AG09319 (cell line): ENCODE measurements around the gene GPNMB.

Experiments
- DNase-seq: peaks from one replicate; pipeline ENCODE4 v3.0.0-alpha.2; 2010; ENCODE audit warnings: low read depth; ENCODE audit errors: extremely low read depth
- CTCF ChIP-seq: IDR thresholded peaks from 2 replicates; pipeline ENCODE4 v1.5.1; 2011; ENCODE audit warnings: low read depth, mild to moderate bottlenecking, inconsistent platforms, low read length, moderate library complexity

Gene GPNMB

GRCh38 chr7:23208316-23208715 lies 38.3 kb upstream of the GPNMB start:
- DNase-seq = no peak
- TF ChIP-seq CTCF = no peak

DNA sequence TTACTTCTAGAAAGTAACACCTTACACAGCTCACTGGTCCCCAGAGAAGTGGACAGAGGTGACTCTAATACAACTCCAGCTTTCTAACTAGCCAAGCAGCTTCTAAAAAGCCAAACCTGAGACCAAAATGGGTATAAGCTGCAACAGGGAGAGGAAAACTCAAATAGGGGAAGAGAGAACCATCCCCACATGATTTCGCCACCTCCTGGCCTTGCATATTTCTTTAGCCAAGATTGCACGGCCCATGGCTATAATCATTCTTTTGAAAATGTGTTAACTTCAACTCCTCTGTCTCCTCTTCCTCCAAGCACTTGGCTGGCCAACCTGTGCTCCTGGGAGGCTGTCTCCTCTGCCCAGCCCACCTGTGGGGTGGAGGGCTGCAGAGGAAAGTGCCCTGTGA lies 36.1 kb upstream of the GPNMB start:
- no peak for TF ChIP-seq CTCF
- DNase-seq = no peak

GRCh38 chr7:23211589-23211988 lies 35.0 kb upstream of the GPNMB start:
- TF ChIP-seq CTCF = no peak
- no peak for DNase-seq

- TF ChIP-seq CTCF = no peak
- no peak for DNase-seq
Measured at GRCh38 chr7:23212395-23212794, 34.2 kb upstream of the GPNMB start.

DNA sequence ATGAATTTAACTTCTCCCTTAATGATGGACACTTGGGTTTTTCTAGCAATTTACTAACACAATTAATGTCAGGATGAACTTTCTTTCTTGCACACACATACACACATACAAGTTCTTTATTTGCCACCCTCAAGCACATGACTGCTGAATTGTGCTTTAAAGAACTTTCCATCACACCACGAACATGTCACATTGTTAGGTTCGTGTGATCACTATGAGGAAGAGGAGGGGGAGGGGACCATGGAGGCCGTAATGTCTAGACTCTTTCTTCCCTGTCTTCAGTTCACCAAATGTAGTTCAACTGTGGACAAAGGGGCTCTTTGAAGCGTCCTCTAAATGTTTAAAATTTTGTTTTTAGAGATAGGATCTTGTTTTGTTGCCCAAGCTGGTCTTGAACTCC lies 33.7 kb upstream of the GPNMB start:
- no peak for DNase-seq

GRCh38 chr7:23213755-23214154 lies 32.8 kb upstream of the GPNMB start:
- DNase-seq = no peak
- no peak for TF ChIP-seq CTCF

More for the DNA sequence above, 33.7 kb upstream of the GPNMB start:
- no peak for TF ChIP-seq CTCF

DNA sequence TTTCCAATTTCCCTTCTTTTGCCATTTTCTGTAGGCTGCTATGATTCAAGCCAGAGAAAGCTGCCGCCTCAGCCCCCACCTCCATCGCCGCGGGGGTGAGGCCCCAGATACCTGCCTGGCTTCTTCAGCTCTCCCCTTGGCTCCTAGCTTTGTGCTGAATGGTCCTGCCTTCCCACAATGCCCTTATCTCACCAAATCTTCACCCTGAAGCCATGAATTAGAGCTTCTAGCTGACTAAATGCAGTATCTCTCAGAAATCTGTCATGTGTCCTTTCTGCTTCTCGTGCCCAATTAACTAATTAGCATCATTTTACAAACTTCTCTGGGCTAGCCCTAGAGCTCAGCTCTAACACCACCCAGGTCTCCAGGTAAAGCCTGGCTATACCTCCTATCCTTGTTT lies 32.2 kb upstream of the GPNMB start:
- no peak for DNase-seq
- no peak for TF ChIP-seq CTCF

GRCh38 chr7:23214938-23215337 lies 31.6 kb upstream of the GPNMB start:
- no peak for TF ChIP-seq CTCF

More at GRCh38 chr7:23214938-23215337, 31.6 kb upstream of the GPNMB start:
- no peak for DNase-seq
